HG03025 (cell line): ENCODE measurements around the gene COPB2.
"Not testable (repeated sequence)": the region's sequence is repeated elsewhere in the genome, so short reads cannot be mapped to it uniquely, and the experiment has no call there.

Source experiments
- ATAC-seq: cut with Tn5 transposase; IDR thresholded peaks from one replicate; pipeline ENCODE4 v1.9.1; 2021; ENCODE audit warnings: mild to moderate bottlenecking, moderate library complexity; ENCODE audit not compliant: unreplicated experiment, low FRiP score

The COPB2 gene

GRCh38 chr3:139380575-139380974 lies 8.9 kb downstream of the COPB2 start:
- ATAC-seq = no peak

GRCh38 chr3:139378587-139379241 lies 10.7 kb downstream of the COPB2 start:
- no peak for ATAC-seq

GRCh38 chr3:139377378-139377777 lies 12.1 kb downstream of the COPB2 start:
- ATAC-seq = no peak

GRCh38 chr3:139374099-139374498 lies 15.3 kb downstream of the COPB2 start:
- no peak for ATAC-seq

GRCh38 chr3:139364549-139364948 lies 24.9 kb downstream of the COPB2 start:
- no peak for ATAC-seq

GRCh38 chr3:139361276-139361675 lies 28.2 kb downstream of the COPB2 start:
- ATAC-seq = no peak

- ATAC-seq = no peak
Measured at GRCh38 chr3:139358841-139359562, 30.4 kb downstream of the COPB2 start.

- ATAC-seq = peak; percentile 63
Measured at GRCh38 chr3:139357899-139358298, 31.5 kb downstream of the COPB2 start.

GRCh38 chr3:139355891-139356290 lies 33.6 kb downstream of the COPB2 start:
- ATAC-seq = no peak

- ATAC-seq = no peak
Measured at GRCh38 chr3:139355476-139355875, 34.0 kb downstream of the COPB2 start.

- no peak for ATAC-seq
Measured at GRCh38 chr3:139354661-139355060, 34.8 kb downstream of the COPB2 start.

- no peak for ATAC-seq
Measured at GRCh38 chr3:139353920-139354556, 35.4 kb downstream of the COPB2 start.

- ATAC-seq = no peak
Measured at GRCh38 chr3:139346771-139347170, 42.7 kb downstream of the COPB2 start.

- peak; percentile 99 for ATAC-seq
Measured at GRCh38 chr3:139343895-139344856, 45.3 kb downstream of the COPB2 start, which contains the start of gene MRPS22. TSS of gene MRPS22 (plus strand) at chr3:139344020. CDS start at chr3:139344027, 7 bp downstream.

- no peak for ATAC-seq
Measured at GRCh38 chr3:139342054-139342453, 47.4 kb downstream of the COPB2 start.

- no peak for ATAC-seq
Measured at GRCh38 chr3:139340784-139341183, 48.7 kb downstream of the COPB2 start.

- ATAC-seq = no peak
Measured at GRCh38 chr3:139339219-139339906, 50.1 kb downstream of the COPB2 start.

GRCh38 chr3:139338405-139338804 lies 51.0 kb downstream of the COPB2 start:
- no peak for ATAC-seq

- not testable (repeated sequence) for ATAC-seq
Measured at GRCh38 chr3:139334675-139335074, 54.8 kb downstream of the COPB2 start.

GRCh38 chr3:139332092-139332491 lies 57.4 kb downstream of the COPB2 start:
- no peak for ATAC-seq
